Lung (tissue), 12 donors: ENCODE data around the gene IFITM1. TPM values are rescaled to one million over a fixed set of nuclear protein-coding genes. Genes with fewer than 3 reads are reported as not detected.

Experiments
- ATAC-seq: fragments of 200-7000 bp; cut with Tn5 transposase; one replicate; pipeline ENCODE4 v1.9.1; 2020; ENCODE audit warnings: moderate number of reproducible peaks; ENCODE audit not compliant: insufficient read depth, low FRiP score
- DNase-seq, 3 donors: peaks; one replicate each; pipeline ENCODE4 v3.0.0-alpha.2; 2013 to 2017
- H3K27ac ChIP-seq, 2 donors: one replicate each; pipeline ENCODE4 v1.5.1; 2013; ENCODE audit warnings: mild to moderate bottlenecking in 2 of 2, moderate library complexity in 2 of 2, control low read depth in 1 of 2, inconsistent platforms in 1 of 2, low read depth in 1 of 2, low read length in 1 of 2
- H3K27me3 ChIP-seq, 3 donors: one replicate each; pipeline ENCODE4 v1.5.1; 2013; ENCODE audit warnings: low read length in 2 of 3; ENCODE audit not compliant: control insufficient read depth in 3 of 3, insufficient read depth in 3 of 3
- H3K36me3 ChIP-seq, 4 donors: one replicate each; pipeline ENCODE4 v1.5.1; 2013; ENCODE audit warnings: low read length in 4 of 4, mild to moderate bottlenecking in 1 of 4, moderate library complexity in 1 of 4; ENCODE audit not compliant: control insufficient read depth in 4 of 4, insufficient read depth in 4 of 4
- H3K4me1 ChIP-seq, 5 donors: one replicate each; pipeline ENCODE4 v1.5.1; 2013; ENCODE audit warnings: low read length in 5 of 5, mild to moderate bottlenecking in 2 of 5, moderate library complexity in 1 of 5; ENCODE audit not compliant: control insufficient read depth in 5 of 5, insufficient read depth in 5 of 5
- H3K4me3 ChIP-seq: one replicate; pipeline ENCODE4 v1.5.1; 2013; ENCODE audit warnings: mild to moderate bottlenecking, control low read depth, moderate library complexity
- H3K9ac ChIP-seq, 2 donors: one replicate each; pipeline ENCODE4 v1.5.1; 2013; ENCODE audit warnings: low read length in 2 of 2, control low read depth in 1 of 2; ENCODE audit not compliant: insufficient read depth in 1 of 2
- H3K9me3 ChIP-seq, 4 donors: one replicate each; pipeline ENCODE4 v1.5.1; 2013; ENCODE audit warnings: low read length in 3 of 4, mild to moderate bottlenecking in 1 of 4, moderate library complexity in 1 of 4; ENCODE audit not compliant: control insufficient read depth in 4 of 4, insufficient read depth in 3 of 4
- CTCF ChIP-seq: IDR thresholded peaks from 2 replicates; pipeline ENCODE4 v1.5.1; 2012; ENCODE audit warnings: mild to moderate bottlenecking; ENCODE audit errors: control extremely low read depth, extremely low read depth
- WGBS, 2 donors: extraction: QIAGEN DNeasy Blood & Tissue Kit; methylation state at CpG; one replicate each; pipeline ENCODE4 v1.1.7; 2013; 5-methylcytosine and 5-hydroxymethylcytosine counted together
- polyA plus RNA-seq, 2 donors: library from polyadenylated mRNA; stranded (reverse); fragments of 200-250 nt; gene quantifications; one replicate each; pipeline ENCODE4 v1.2.1, GENCODE V29; 2013
- total RNA-seq, 2 donors: library from RNA; depleted of rRNA in 1 of 2; stranded (reverse); fragments of >200 nt in 1 of 2; gene quantifications; one replicate each; pipeline ENCODE4 v1.2.1, GENCODE V29; 2014 to 2021
- donor health status: control.
- donor health status: control.
- donor health status: Bipolar disorder and iron deficiency.
- donor health status: healthy.
- donor health status: DM: yes; HTN: yes; CAD: no.

IFITM1 gene
- total and polyA plus RNA-seq, 4 donors: 53.3 to 531 (median 189) TPM

- peaks cover 0 to 7% (median 0%) of the 10 kb centered on the region in 5 donors for H3K4me1 ChIP-seq
- peak overlapping the region in 1 of 2 donors; percentile 46 for H3K9ac ChIP-seq
- no peaks in the 10 kb centered on the region for H3K36me3 ChIP-seq
- ATAC-seq (no peak), DNase-seq (peak in 1 of 3 donors; percentile 41)
- WGBS, 2 donors: 16 to 31% methylated on average over 21 of the region's 21 CpGs
- peak overlapping the region in 1 of 2 donors; percentile 93 for H3K27ac ChIP-seq
- no peak for TF ChIP-seq CTCF
- peak overlapping the region; percentile 24 for H3K4me3 ChIP-seq
- H3K9me3 ChIP-seq: no peaks in the 10 kb centered on the region
- peaks cover 0 to 7% (median 4%) of the 10 kb centered on the region in 3 donors for H3K27me3 ChIP-seq
These were observed 44.5 kb upstream of the IFITM1 start for GRCh38 chr11:269146-269890.

DNA sequence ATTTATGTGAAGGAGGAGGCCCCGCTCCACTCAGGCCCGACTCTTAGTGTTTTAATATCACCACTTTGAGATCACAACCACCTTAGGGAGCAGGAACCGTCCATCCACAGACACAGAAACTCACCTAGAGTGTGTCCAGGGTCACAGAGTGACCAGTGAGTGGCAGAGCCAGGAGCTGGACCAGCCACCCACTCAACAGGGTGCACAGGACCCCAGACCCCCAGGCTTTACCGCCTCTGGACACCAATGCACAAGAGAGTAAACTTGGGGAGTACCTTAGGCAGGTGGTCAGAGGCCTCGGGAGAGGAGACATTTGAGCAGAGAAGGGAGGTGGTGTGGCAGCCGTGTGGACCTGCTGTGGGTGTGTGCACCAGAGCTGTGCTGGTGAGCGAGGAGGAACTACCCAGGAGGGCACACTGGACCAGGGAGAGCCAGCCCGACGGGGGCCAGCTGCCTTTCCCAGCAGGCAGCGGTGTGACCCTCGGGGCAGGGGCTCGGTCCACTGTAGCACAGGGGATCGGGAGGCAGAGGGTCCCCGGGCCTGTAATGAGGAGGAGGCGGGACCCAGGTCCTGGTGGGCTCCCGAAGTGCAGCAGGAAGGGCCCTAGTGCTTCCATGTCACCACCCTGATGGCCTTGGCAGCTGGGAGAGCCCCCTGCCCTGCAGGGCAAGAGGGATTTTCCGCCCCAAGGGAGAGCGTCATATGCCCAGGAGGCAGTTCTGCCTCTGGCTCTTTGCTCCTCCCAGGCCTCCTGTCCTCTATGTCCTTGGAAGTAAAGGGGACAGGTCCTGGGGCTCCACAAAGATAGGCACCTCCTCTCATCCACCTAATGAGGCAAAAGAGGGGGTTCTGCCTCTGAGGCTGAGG is 43.2 kb upstream of the IFITM1 start:
- H3K4me1 ChIP-seq: peaks cover 0 to 7% (median 0%) of the 10 kb centered on the region in 5 donors
- H3K9me3 ChIP-seq: no peaks in the 10 kb centered on the region
- no peak overlapping the region for H3K9ac ChIP-seq
- no peaks in the 10 kb centered on the region for H3K36me3 ChIP-seq
- H3K27me3 ChIP-seq: peaks cover 0 to 15% (median 4%) of the 10 kb centered on the region in 3 donors
- 84 to 88% methylated on average over 18 of the region's 18 CpGs for WGBS, 2 donors
- TF ChIP-seq CTCF: no peak
- H3K4me3 ChIP-seq: no peak overlapping the region
- DNase-seq (no peak), ATAC-seq (no peak)
- H3K27ac ChIP-seq: no peak overlapping the region

GRCh38 chr11:271319-271715 is 42.5 kb upstream of the IFITM1 start:
- H3K27ac ChIP-seq: no peak overlapping the region
- DNase-seq (no peak), ATAC-seq (no peak)
- H3K9me3 ChIP-seq: no peaks in the 10 kb centered on the region
- no peak for TF ChIP-seq CTCF
- H3K27me3 ChIP-seq: peaks cover 0 to 20% (median 6%) of the 10 kb centered on the region in 3 donors
- H3K4me3 ChIP-seq: no peak overlapping the region
- H3K36me3 ChIP-seq: no peaks in the 10 kb centered on the region
- WGBS, 2 donors: 79 to 86% methylated on average over 8 of the region's 8 CpGs
- H3K4me1 ChIP-seq: peaks cover 0 to 7% (median 0%) of the 10 kb centered on the region in 5 donors
- H3K9ac ChIP-seq: no peak overlapping the region
